ENCODE results near the gene N4BP2L1. TPM values are rescaled to one million over a fixed set of nuclear protein-coding genes. Genes with fewer than 3 reads are reported as not detected.

N4BP2L1 gene
- total RNA-seq, 1 experiment from 2014 or later, result 9.3 TPM

GRCh38 chr13:32423592-32423991 lies 4.3 kb downstream of the N4BP2L1 start:
- Mint-ChIP-seq H3K4me3 (ENCODE audit: unreplicated experiment) (no peak overlapping the region), H3K9me3 (ENCODE audit: unreplicated experiment) (peaks cover 3% of the 10 kb centered on the region), H3K4me1 (ENCODE audit: low read depth, unreplicated experiment) (peaks cover 25% of the 10 kb centered on the region), H3K27me3 (ENCODE audit: insufficient read depth, unreplicated experiment) (no peaks in the 10 kb centered on the region), H3K27ac (ENCODE audit: unreplicated experiment) (no peak overlapping the region), H3K36me3 (ENCODE audit: insufficient read depth, unreplicated experiment) (peaks cover 15% of the 10 kb centered on the region)
- Histone ChIP-seq H3K36me3 (ENCODE audit: control insufficient read depth, insufficient read depth, low read length) (no peaks in the 10 kb centered on the region; the same call in 1 of the 2 replicates), H3K4me3 (ENCODE audit: low read depth, low read length) (no peak overlapping the region), H3K9me3 (peaks cover 9% of the 10 kb centered on the region; the same call in 1 of the 2 replicates), H3K4me1 (peaks cover 8% of the 10 kb centered on the region), H3K27me3 (replicated peaks; ENCODE audit: control insufficient read depth, insufficient read depth, low read length) (no peaks in the 10 kb centered on the region)
- intact Hi-C loops (cut with micrococcal nuclease; ENCODE audit: unreplicated experiment), result loop anchor here (10.0 kb wide), 1 partner anchor 399 kb away; no protein-coding TSS in a partner anchor
- ChIA-PET CTCF (no interaction called here), POLR2A (no interaction called here)
- DNase-seq, result no peak
- TF ChIP-seq CTCF (IDR thresholded peaks at IDR 0.05; ENCODE audit: insufficient read depth in 1 of 2, low read depth in 1 of 2, low read length in 1 of 2, severe bottlenecking in 1 of 2, unreplicated experiment in 1 of 2), result no peak
- BruUV-seq (replicated peaks), result no TSS peak

GRCh38 chr13:32419862-32420261 lies 8.1 kb downstream of the N4BP2L1 start:
- H3K4me1 ChIP-seq, result no peaks in the 10 kb centered on the region
- no peaks in the 10 kb centered on the region for H3K27me3 ChIP-seq (replicated peaks; ENCODE audit: control insufficient read depth, insufficient read depth, low read length)
- Mint-ChIP-seq H3K27ac (ENCODE audit: unreplicated experiment) (no peak overlapping the region), H3K4me1 (ENCODE audit: low read depth, unreplicated experiment) (peaks cover 20% of the 10 kb centered on the region), H3K4me3 (ENCODE audit: unreplicated experiment) (no peak overlapping the region), H3K36me3 (ENCODE audit: insufficient read depth, unreplicated experiment) (peaks cover 10% of the 10 kb centered on the region), H3K9me3 (ENCODE audit: unreplicated experiment) (peaks cover 15% of the 10 kb centered on the region), H3K27me3 (ENCODE audit: insufficient read depth, unreplicated experiment) (no peaks in the 10 kb centered on the region)
- peaks cover 15% of the 10 kb centered on the region; the same call in 1 of the 2 replicates for H3K9me3 ChIP-seq
- intact Hi-C loops (cut with micrococcal nuclease; ENCODE audit: unreplicated experiment), result loop anchor here (10.0 kb wide), 1 partner anchor 395 kb away; no protein-coding TSS in a partner anchor
- no peak overlapping the region for H3K4me3 ChIP-seq (ENCODE audit: low read depth, low read length)
- no peak for TF ChIP-seq CTCF (IDR thresholded peaks at IDR 0.05; ENCODE audit: insufficient read depth in 1 of 2, low read depth in 1 of 2, low read length in 1 of 2, severe bottlenecking in 1 of 2, unreplicated experiment in 1 of 2)
- BruUV-seq (replicated peaks), result no TSS peak
- DNase-seq, result no peak
- POLR2A ChIA-PET, result no interaction called here
- H3K36me3 ChIP-seq (ENCODE audit: control insufficient read depth, insufficient read depth, low read length), result no peaks in the 10 kb centered on the region; the same call in 1 of the 2 replicates
- CTCF ChIA-PET, result no interaction called here

- H3K36me3 Mint-ChIP-seq (ENCODE audit: insufficient read depth, unreplicated experiment), result peaks cover 10% of the 10 kb centered on the region
- H3K4me1 Mint-ChIP-seq (ENCODE audit: low read depth, unreplicated experiment), result peaks cover 7% of the 10 kb centered on the region
- no peaks in the 10 kb centered on the region; the same call in 1 of the 2 replicates for H3K36me3 ChIP-seq (ENCODE audit: control insufficient read depth, insufficient read depth, low read length)
- no peak overlapping the region for H3K4me3 Mint-ChIP-seq (ENCODE audit: unreplicated experiment)
- ChIA-PET CTCF (no interaction called here), POLR2A (no interaction called here)
- H3K9me3 Mint-ChIP-seq (ENCODE audit: unreplicated experiment), result peaks cover 15% of the 10 kb centered on the region
- no peak for DNase-seq
- H3K4me1 ChIP-seq, result no peaks in the 10 kb centered on the region
- no peaks in the 10 kb centered on the region for H3K27me3 ChIP-seq (replicated peaks; ENCODE audit: control insufficient read depth, insufficient read depth, low read length)
- intact Hi-C loops (cut with micrococcal nuclease; ENCODE audit: unreplicated experiment), result no loop called here
- TF ChIP-seq CTCF (IDR thresholded peaks at IDR 0.05; ENCODE audit: insufficient read depth in 1 of 2, low read depth in 1 of 2, low read length in 1 of 2, severe bottlenecking in 1 of 2, unreplicated experiment in 1 of 2), result no peak
- H3K27me3 Mint-ChIP-seq (ENCODE audit: insufficient read depth, unreplicated experiment), result no peaks in the 10 kb centered on the region
- no peak overlapping the region for H3K27ac Mint-ChIP-seq (ENCODE audit: unreplicated experiment)
- BruUV-seq (replicated peaks), result no TSS peak
- peaks cover 15% of the 10 kb centered on the region; the same call in 1 of the 2 replicates for H3K9me3 ChIP-seq
- no peak overlapping the region for H3K4me3 ChIP-seq (ENCODE audit: low read depth, low read length)
Observed at GRCh38 chr13:32417995-32418394, 9.9 kb downstream of the N4BP2L1 start.
